ENCODE measurements around the gene TMTC4. TPM values are rescaled to one million over a fixed set of nuclear protein-coding genes. Genes with fewer than 3 reads are reported as not detected.

Gene TMTC4
- total and polyA plus RNA-seq, 7 donors, result 3.6 to 16.9 (median 8.6) TPM

GRCh38 chr13:100674872-100675660, 471 bp upstream of the TMTC4 start:
- WGBS, 2 donors, result 0% methylated on average over 67 of the region's 67 CpGs
- DNase-seq, result peak; percentile 100
- Histone ChIP-seq H3K4me3 (peak overlapping the region; percentile 55 to 96 (median 83)), H3K4me1 (peaks cover 0 to 21% (median 16%) of the 10 kb centered on the region in 4 donors), H3K27ac (peak overlapping the region; percentile 87 to 95 (median 92)), H3K36me3 (no peaks in the 10 kb centered on the region), H3K9me3 (no peaks in the 10 kb centered on the region), H3K27me3 (no peaks in the 10 kb centered on the region)
- peak; percentile 29 to 41 for TF ChIP-seq POLR2A (IDR thresholded peaks at IDR 0.05)
- TF ChIP-seq EP300 (IDR thresholded peaks at IDR 0.05), result no peak
- peak; percentile 85 to 97 (median 86) for TF ChIP-seq POLR2AphosphoS5 (IDR thresholded peaks at IDR 0.05)
- TF ChIP-seq CTCF (IDR thresholded peaks at IDR 0.05), result no peak
- intact Hi-C loops (cut with DNase I), result loop anchor here (2.0 to 10.0 kb wide), 2 partner anchors 710 to 1176 kb away; no protein-coding TSS in a partner anchor

GRCh38 chr13:100673713-100674571, 653 bp downstream of the TMTC4 start:
- TF ChIP-seq EP300 (IDR thresholded peaks at IDR 0.05) (no peak), CTCF (IDR thresholded peaks at IDR 0.05) (no peak), POLR2AphosphoS5 (IDR thresholded peaks at IDR 0.05) (peak in 2 of 4 donors; percentile 15 to 31), POLR2A (IDR thresholded peaks at IDR 0.05) (no peak)
- 0 to 1% methylated on average over 86 of the region's 86 CpGs for WGBS, 2 donors
- Histone ChIP-seq H3K4me3 (peak overlapping the region; percentile 55 to 96 (median 83)), H3K27ac (peak overlapping the region; percentile 87 to 95 (median 92)), H3K9me3 (no peaks in the 10 kb centered on the region), H3K36me3 (no peaks in the 10 kb centered on the region), H3K27me3 (no peaks in the 10 kb centered on the region), H3K4me1 (peaks cover 0 to 21% (median 16%) of the 10 kb centered on the region in 4 donors)
- DNase-seq, result peak; percentile 78
- intact Hi-C loops (cut with DNase I), result loop anchor here (2.0 to 10.0 kb wide), 2 partner anchors 709 to 1175 kb away; no protein-coding TSS in a partner anchor

- Histone ChIP-seq H3K4me3 (peak overlapping the region; percentile 30 to 96 (median 83)), H3K36me3 (peaks cover 0 to 5% (median 0%) of the 10 kb centered on the region in 4 donors), H3K4me1 (peaks cover 0 to 21% (median 16%) of the 10 kb centered on the region in 4 donors), H3K27ac (peak overlapping the region; percentile 77 to 95 (median 92)), H3K27me3 (no peaks in the 10 kb centered on the region), H3K9me3 (no peaks in the 10 kb centered on the region)
- no peak for DNase-seq
- TF ChIP-seq CTCF (IDR thresholded peaks at IDR 0.05) (no peak), POLR2AphosphoS5 (IDR thresholded peaks at IDR 0.05) (no peak), EP300 (IDR thresholded peaks at IDR 0.05) (no peak), POLR2A (IDR thresholded peaks at IDR 0.05) (no peak)
- intact Hi-C loops (cut with DNase I), result loop anchor here (10.0 kb wide), 1 partner anchor 709 kb away; no protein-coding TSS in a partner anchor
- WGBS, 2 donors, result 13 to 31% methylated on average over 11 of the region's 11 CpGs
These were observed 1.3 kb downstream of the TMTC4 start for GRCh38 chr13:100673376-100673712.

GRCh38 chr13:100671389-100672182, 3.0 kb downstream of the TMTC4 start:
- H3K4me3 ChIP-seq, result no peak overlapping the region
- peaks cover 0 to 22% (median 0%) of the 10 kb centered on the region in 4 donors for H3K36me3 ChIP-seq
- H3K27ac ChIP-seq, result no peak overlapping the region
- intact Hi-C loops (cut with DNase I), result loop anchor here (10.0 kb wide), 1 partner anchor 707 kb away; no protein-coding TSS in a partner anchor
- H3K27me3 ChIP-seq, result no peaks in the 10 kb centered on the region
- WGBS, 2 donors, result 89 to 91% methylated on average over 11 of the region's 11 CpGs
- no peak for DNase-seq
- peaks cover 0 to 21% (median 16%) of the 10 kb centered on the region in 4 donors for H3K4me1 ChIP-seq
- TF ChIP-seq POLR2A (IDR thresholded peaks at IDR 0.05) (no peak), EP300 (IDR thresholded peaks at IDR 0.05) (no peak), CTCF (IDR thresholded peaks at IDR 0.05) (no peak), POLR2AphosphoS5 (IDR thresholded peaks at IDR 0.05) (no peak)
- H3K9me3 ChIP-seq, result no peaks in the 10 kb centered on the region
